GM19240 (cell line): ENCODE measurements around the gene LHX8.
A peak's percentile ranks its signal among the peaks of the same experiment; 100 is the strongest.

Source experiments
- DNase-seq: peaks from one replicate; pipeline ENCODE4 v3.0.0; 2011; ENCODE audit warnings: low spot score; ENCODE audit not compliant: insufficient read length

Gene LHX8

DNA sequence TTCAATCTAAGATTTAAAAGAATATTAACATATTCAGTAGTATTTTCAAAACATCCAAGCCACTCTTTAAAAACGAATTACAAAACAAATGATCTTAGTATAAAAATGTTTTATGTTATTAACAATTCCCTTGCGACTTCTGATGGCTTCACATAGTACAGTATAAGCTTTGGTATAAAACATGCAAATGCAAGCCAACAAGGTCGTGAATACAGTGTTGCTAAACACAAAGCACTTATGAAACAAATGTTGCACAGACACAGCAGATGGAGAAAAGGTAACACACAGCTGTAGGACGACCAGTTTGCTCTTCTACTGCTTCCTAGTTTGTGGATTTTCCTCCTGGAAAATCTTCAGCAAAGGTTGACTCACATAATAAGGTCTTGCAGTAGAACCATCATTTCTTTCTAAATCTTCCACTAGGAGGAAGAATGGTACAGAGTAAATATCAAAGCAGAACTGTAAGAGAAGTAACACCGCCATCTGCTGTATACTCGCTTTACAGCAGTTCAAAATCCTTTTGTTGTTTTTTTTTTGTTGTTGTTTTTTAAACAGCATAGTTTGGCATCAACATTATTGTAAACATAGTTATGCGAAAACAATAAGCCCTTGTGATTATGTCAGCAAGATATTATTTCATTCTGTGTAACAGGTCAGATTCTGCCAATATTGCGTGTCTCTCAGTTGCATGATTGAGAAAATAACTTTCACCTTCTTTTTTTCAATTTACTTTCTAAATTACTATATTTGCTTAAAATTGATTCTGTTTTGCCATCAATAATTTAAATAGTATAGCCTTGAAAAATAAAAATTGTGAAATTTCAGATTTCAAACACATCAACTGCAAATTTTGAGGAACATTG, 69.5 kb downstream of the LHX8 start:
- DNase-seq: peak; percentile 2

DNA sequence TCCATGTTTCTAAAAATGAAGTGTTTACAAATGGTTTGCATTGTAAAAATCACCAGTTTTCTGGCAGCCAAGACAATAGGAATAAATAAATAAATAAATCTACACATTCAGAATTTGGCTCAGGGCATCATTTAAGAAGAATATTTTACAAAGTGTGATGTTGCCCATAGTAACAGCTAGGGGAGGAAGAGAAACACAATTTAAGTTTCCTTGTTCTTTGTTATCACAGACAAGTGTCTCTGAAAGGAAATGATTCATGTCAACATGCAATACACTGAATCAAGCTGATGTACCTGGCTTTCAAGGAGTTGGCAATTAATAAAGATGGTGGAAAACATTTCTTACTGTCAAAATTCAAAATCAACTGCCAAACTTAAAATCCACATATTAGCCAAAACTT, 74.7 kb downstream of the LHX8 start:
- no peak for DNase-seq
